Stomach (tissue), 4 donors: ENCODE measurements around the gene ANKRD33.

Experiments used
- POLR2A ChIP-seq, 4 donors: fragments of 450-650 bp; IDR thresholded peaks; one replicate each; pipeline ENCODE4 v1.6.1; 2016; ENCODE audit warnings: antibody characterized with exemption in 4 of 4, control low read depth in 2 of 4, mild to moderate bottlenecking in 1 of 4, moderate library complexity in 1 of 4
- TF ChIP-seq, protein P1 (sequence below), 7 experiments: fragments of 450-650 bp in 4 of 7; fragments of 200-600 bp in 3 of 7; sonication (generic) in 3 of 7; IDR thresholded peaks; one replicate each; pipeline ENCODE4 v1.5.1; 2016 to 2019; ENCODE audit warnings: antibody characterized with exemption in 7 of 7, control low read depth in 2 of 7, mild to moderate bottlenecking in 1 of 7

DNA sequence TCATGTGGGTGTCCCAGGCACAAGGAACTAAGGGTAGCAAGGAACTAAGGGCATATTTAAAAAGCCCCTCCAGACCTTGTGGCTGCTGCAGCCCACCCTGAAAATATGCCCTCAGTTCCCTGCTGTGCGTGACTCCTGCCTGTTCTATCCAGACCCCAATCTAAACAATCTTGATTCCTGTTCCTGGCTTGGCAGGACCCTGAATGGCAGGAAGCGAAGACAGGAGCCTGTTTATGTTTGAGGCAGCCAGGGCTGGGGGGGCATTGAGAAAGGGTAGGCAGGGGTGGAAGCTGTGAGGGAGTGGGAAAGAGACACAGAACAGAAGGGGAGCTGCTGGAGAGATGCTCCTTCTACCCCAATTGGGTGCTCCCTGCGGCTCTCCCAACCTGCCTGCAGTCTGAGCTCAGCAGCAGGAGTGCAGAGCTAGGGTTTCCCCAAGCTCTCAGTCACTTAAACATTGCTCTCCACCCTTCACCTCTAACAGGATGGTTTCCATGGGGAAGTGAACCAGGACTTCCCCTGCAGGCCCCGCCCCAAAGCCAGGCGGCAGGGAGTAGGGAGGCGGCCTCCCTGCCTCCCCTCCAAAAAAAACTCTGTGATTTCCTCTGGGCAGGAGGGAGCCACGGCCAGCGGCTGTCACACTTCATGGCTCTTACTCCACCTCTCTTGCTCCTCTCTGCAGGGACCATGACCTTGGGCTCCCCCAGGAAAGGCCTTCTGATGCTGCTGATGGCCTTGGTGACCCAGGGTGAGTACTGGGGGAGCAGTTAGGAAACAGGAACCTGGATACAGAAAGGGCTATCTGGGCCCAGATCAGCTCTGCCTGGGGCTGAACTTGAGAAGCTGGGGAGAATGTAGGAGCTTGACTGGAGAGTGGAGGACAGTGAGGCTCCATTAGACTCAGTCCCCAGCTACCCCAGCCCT is 24.1 kb downstream of the ANKRD33 start:
- TF ChIP-seq, protein P1, sequence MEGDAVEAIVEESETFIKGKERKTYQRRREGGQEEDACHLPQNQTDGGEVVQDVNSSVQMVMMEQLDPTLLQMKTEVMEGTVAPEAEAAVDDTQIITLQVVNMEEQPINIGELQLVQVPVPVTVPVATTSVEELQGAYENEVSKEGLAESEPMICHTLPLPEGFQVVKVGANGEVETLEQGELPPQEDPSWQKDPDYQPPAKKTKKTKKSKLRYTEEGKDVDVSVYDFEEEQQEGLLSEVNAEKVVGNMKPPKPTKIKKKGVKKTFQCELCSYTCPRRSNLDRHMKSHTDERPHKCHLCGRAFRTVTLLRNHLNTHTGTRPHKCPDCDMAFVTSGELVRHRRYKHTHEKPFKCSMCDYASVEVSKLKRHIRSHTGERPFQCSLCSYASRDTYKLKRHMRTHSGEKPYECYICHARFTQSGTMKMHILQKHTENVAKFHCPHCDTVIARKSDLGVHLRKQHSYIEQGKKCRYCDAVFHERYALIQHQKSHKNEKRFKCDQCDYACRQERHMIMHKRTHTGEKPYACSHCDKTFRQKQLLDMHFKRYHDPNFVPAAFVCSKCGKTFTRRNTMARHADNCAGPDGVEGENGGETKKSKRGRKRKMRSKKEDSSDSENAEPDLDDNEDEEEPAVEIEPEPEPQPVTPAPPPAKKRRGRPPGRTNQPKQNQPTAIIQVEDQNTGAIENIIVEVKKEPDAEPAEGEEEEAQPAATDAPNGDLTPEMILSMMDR (IDR thresholded peaks at IDR 0.05): no peak
- TF ChIP-seq POLR2A (IDR thresholded peaks at IDR 0.05): no peak
